ENCODE measurements around the gene TSHZ1.

TSHZ1 gene

DNA sequence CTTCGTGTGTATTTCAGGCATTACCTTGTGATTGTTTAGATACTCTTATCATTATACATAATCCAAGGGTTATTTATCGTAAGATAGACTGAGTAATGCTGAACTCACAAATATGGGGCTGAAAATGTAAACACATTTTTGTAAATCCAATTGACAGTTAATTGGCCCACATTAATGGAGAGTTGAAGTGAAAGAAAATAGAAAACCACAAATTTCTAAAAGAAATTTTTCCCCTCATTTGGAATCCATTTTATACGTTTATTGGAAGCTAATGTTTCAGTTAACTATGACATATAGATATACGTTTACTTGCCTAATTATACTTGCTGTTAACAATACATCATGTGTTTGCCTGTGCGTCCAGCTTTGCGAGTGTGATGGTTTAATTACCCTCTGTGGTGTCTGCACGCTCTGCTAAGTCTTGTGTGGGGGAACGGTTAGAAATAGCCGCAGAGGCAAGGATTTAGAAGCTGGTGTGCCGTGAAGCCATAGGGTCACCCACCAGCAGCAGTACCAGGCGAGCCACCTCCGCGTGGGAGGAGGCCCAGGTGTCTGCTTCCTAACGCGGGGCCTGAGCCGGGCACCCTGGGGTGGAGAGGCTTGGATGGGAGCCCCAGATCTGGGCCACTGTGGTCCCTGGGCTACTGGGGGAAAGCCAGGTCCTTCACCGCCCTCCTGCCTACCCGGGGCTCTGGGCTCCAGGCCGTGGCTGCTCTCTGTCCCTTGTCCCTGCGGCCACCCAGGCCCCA lies 38.0 kb downstream of the TSHZ1 start:
- ATAC-seq, result no peak

- ATAC-seq, result no peak
These were observed 38.5 kb downstream of the TSHZ1 start for GRCh38 chr18:75249175-75249518.

- no peak for ATAC-seq
These were observed 39.3 kb downstream of the TSHZ1 start for GRCh38 chr18:75249672-75250470.

DNA sequence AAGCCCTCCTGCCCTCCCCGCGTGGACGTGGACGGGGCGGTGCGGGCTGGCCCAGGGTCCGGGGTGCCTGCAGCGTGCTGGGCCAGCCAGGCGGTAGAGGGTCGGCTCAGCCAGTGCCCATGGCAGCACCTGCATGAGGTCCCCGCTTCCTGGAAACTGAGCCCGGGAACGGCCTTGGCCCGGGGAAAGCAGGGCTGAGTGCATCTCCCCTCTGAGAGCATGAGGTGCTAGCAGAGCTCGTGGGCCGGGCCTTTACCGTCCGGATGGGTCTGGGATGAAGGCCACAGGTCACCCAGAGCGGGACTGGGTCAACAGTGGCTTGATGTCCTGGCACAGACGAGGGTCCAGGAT lies 39.8 kb downstream of the TSHZ1 start:
- no peak for ATAC-seq

- ATAC-seq, result no peak
These were observed 40.9 kb downstream of the TSHZ1 start for GRCh38 chr18:75251466-75251865.

DNA sequence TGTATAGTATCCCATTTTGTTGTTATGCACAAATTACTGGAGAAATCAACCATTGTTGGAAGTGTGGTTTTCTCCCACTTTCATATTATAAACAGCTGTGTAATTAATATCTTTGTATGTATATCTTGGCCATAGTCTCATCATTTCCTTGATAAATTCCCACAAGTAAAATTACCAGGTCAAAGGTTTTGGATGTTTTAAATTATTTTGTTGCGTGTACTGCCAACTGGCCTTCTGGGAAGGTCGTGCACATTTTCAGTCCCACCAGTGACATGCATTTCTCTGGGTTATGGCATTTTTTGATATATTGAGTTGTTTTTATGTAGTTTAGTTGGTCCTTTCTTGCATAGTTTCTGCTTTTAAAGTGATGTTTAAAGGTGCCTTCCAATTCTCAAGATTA lies 41.5 kb downstream of the TSHZ1 start:
- ATAC-seq, result no peak

DNA sequence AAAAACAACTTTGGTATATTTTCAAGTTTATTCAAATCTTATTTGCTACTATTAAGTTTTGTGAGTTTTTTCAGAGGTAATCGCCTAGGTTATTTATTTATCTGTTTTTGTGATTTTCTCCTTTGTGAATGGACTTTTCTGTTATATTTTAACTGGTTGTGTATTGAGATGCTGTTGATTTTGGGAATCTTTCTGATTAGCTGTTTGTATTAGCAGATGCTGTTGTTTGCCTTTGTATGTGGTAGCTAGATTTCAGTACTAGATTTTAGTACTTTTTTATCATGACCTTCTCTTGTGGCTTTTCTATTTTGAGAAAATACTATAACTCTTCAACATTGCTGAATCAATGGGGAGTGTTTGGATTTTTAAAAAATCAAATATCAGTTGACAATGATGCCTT lies 42.4 kb downstream of the TSHZ1 start:
- no peak for ATAC-seq

DNA sequence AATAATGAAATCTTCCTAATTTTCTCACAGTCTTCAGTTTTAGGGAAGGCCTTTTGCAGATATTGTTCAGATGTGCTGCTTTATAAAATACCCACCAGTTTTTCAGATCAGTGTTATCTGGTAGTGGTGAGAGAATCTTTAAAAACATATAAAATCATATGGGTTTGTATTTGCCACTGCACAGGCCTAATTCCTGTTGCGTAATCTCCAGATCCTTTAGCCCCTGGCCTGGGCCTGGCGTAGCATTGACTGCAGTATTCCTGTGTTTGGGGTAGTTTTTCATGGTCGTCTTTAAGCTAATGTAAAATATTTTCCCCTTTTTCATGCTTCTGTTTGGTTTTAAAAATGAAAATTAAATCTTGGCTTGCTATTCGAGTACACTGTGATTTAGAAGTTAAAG lies 43.2 kb downstream of the TSHZ1 start:
- no peak for ATAC-seq

GRCh38 chr18:75255094-75255493 lies 44.5 kb downstream of the TSHZ1 start:
- ATAC-seq, result no peak

- no peak for ATAC-seq
These were observed 45.8 kb downstream of the TSHZ1 start for GRCh38 chr18:75256376-75256775.

DNA sequence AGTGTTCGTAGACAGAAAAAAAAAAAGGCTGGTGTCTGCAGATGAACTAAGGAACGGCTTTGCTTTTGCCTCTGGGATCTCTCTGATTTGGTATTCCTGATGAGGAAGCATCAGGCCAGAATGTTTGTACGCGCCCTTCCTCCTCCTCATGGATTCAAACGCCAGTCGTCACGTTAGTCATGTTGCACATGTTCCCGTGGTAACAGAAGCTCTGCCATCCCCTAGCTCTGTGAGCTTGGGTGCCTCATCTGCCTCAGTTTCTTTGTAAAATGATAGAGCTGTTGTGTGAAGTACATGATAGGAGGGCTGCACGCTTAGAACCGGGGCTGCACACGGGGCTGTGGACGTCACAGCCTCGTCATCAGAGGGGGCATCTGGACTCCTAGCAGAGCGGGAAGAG lies 47.0 kb downstream of the TSHZ1 start:
- no peak for ATAC-seq

DNA sequence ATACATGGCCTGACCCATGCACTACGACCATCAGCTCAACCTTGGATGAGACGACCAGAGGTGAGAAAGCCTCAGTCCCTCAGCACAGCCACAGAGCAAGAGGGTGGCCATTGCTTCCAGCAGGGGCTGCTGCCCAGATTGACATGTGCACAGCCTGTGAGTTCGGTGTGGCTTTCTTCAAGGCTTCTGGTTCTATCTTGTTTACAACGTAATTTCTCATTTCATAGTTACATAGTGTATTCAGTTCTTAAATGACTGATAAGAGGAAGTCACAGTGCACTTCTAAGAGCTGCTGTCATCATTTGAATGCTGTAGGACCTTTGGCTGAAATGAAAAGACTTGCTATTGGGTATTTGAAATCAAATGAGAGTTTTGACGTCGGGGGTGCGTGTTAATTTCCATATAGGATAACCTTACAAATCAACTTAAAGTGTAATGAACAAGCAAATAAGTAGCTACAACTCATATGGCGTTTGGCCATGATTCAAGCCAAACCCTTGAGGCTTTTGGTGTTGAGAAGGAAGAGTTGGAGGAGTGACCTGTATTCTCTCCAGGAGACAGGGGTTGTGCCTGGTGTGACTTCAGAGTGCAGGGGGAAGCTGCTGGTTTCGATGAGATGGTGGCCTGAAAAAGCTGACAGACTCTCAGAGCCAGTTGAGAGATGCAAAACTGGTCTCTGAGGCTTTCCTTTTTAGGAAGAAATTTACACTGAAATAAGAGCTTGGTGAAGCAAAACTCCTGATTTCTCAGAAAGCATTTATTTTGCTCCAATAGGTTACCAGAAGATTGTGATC lies 51.0 kb downstream of the TSHZ1 start:
- peak; percentile 79 for ATAC-seq

- ATAC-seq, result no peak
These were observed 51.9 kb downstream of the TSHZ1 start for GRCh38 chr18:75262511-75262910.

GRCh38 chr18:75264195-75264594 lies 53.6 kb downstream of the TSHZ1 start:
- no peak for ATAC-seq

GRCh38 chr18:75264926-75265597 lies 54.5 kb downstream of the TSHZ1 start:
- no peak for ATAC-seq

DNA sequence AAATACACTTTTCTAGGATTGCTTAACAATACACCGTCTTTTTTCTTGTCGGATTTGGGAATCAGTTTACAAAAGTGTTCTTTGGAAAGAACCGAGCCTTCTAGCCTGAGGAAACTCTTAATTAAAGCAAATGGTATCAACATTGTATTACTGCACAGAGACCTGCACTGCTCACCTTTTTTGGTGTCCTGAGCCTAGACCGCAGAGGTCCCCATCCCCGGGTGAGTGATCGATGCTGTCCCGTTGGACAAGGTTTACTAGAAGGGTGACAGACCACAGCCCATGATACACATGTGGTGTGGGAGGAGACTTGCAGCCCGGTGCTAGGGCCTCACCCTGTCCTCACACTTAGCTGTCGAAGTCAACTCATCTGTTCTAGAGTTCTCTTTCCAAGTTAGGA lies 55.3 kb downstream of the TSHZ1 start:
- ATAC-seq, result no peak

- ATAC-seq, result peak; percentile 46 to 56
These were observed 57.2 kb downstream of the TSHZ1 start for GRCh38 chr18:75267643-75268363.

- no peak for ATAC-seq
These were observed 57.7 kb downstream of the TSHZ1 start for GRCh38 chr18:75268364-75268646.

- ATAC-seq, result no peak
These were observed 58.6 kb downstream of the TSHZ1 start for GRCh38 chr18:75269124-75269680.

DNA sequence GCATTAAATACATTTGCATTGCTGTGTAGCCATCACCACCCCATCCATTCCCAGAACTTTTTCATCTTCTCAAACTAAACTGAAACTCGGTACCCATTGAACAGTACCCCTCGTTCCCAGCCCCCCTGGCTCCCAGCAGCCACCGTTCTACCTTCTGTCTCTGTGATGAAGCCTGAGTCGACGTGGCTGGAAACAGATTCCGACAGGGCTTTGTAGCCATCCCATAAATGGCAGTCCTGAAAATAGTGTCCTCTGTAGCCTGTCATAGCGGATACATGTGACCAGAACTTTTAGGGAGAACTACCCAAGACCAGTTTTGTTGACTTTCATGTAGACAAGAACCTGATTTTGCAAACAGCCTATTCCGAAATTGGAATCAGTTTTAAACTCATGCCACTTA lies 59.1 kb downstream of the TSHZ1 start:
- no peak for ATAC-seq

GRCh38 chr18:75271952-75272351 lies 61.4 kb downstream of the TSHZ1 start:
- no peak for ATAC-seq

DNA sequence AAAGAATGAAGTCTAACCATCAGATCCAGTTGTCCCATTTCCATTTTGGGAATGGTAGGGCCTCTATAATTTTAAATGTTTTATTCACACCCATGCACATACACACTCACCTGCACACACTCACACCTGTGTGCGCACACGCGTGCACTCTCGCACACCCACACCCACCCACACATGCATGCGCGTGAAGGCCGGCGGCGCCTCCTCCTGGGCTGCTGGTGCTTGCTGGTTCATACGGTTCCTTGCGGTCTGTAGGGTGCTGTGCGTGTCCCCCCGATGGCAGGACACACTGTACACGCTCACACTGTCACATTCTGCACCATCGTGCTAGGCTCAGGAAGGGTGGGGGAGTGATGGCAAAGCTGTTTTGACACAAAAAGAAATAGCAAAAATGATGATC lies 63.2 kb downstream of the TSHZ1 start:
- ATAC-seq, result no peak
